T-helper 9 cell (primary cell): Measurements from ENCODE around the gene LGI4.
"Not testable (repeated sequence)": the region's sequence is repeated elsewhere in the genome, so short reads cannot be mapped to it uniquely, and the experiment has no call there.

ENCODE experiments used
- DNase-seq: peaks from one replicate; pipeline ENCODE4 v3.0.0-alpha.2; 2020

Gene LGI4

DNA sequence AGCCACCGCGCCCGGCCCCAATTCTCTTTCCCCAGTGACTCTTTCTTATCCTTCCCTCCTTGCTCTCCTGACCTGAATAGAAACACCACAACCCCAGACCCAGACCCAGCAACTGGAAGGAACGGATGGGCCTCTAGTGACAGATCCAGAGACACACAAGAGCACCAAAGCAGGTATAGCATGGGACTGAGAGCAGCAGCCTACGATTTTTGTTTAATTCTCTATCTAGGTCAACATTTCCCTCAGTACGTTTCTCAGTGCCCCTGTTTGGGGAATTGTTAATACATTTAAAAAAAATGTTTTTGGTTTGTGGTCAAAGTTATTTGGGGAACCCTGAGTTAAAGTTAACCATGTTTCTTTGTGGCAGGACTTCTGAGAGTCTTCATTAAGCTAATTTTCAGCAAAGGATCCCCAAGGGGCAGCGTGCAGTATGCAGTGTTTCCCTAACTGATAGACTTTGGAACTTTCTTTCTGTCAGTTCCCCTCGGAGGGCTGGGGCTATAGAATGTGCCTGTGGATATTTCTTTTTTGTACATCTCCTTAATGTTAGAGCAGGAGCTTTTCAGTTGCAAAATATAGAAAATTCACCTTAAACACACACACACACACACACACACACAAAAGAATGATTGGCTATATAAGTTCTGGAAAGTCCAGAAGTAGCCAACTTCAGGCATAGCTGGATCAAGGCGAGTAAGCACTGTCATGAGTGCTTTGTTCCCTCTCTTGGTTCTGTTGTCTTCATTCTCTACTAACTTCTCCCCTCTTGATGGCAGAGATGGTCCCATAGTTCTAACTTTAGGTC, 26.0 kb upstream of the LGI4 start:
- no peak for DNase-seq

DNA sequence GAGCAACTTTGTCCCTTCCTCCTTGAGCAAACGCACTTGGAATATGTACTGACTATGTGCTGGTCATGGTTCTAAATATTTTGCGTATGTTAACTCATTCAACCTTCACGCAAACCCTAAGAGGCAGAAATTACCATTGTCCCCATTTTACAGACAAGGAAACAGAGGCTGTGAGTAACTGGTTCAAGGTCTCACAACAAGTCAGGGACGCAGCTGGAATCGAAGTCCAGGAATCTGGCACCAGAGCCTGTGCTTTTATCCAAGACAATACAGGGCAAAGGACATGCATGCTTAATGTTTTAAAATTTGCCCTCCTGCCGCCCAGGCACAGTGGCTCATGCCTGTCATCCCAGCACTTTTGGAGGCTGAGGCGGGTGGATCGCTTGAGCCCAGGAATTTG, 24.7 kb upstream of the LGI4 start:
- DNase-seq = no peak

DNA sequence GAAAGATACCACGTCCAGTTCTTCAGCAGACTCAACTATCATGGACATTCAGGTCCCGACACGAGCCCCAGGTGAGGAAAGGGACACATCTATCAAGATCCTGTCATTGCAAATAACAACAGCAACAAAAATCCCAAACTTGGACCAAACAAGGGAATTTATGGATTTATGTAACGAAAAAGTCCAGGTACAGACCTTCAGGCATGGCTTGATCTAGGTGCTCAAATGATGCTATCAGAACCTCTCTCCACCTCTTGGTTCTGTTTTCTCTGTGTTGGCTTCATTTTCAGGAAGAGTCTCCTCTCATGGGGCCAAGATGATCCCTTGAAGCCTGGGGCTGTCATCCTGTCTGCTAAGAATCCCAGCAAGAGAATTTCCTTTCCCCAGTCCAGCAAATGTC, 22.6 kb upstream of the LGI4 start:
- no peak for DNase-seq

DNA sequence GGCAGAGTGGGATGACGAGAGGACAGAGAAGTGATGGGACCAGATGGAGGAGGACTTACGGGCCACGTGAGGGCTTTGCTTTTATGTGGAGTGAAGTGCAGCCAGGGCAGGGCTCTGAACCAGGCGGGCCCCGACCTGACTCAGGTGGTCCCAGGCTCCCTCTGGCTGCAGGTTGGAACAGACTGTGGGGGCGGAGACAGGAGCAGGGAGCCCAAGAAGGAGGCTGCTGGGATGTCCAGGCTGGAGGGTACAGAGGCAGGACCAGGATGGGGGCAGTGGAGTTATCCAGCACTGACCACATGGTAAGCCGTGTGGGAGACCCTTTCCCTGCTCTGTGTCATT, 21.8 kb upstream of the LGI4 start:
- no peak for DNase-seq

DNA sequence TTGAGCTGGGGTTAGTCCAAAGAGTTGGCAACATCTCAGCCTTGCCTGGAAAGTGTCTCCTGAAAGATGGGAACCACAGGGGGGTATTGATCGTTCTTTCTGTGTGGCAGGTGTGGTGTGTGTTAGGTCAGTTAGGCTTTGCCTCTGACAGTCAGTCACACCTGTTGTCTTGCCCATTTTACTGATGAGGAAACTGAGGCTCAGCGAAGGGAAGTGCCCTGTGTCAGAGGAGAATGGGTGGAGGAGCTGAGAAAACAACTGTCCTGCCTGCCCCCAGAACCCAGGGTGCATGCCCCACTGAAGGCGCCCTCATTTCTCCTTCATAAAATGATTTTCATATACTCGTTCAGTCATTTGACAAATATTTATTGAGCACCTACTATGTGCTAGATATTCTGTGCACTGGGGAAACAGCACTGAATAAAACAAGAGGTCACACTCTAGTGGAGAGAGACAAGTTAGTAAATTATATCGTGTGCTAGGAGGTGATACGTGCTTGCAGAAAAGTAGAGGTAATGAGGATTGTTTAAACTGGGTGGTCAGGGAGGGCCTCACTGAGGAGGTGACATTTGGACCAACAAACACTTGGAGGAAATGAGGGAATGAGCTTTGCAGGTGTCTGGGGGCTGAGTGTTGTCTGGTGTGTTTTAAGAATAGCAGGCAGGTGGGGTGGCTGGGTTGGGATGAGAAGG, 21.3 kb upstream of the LGI4 start:
- no peak for DNase-seq

DNA sequence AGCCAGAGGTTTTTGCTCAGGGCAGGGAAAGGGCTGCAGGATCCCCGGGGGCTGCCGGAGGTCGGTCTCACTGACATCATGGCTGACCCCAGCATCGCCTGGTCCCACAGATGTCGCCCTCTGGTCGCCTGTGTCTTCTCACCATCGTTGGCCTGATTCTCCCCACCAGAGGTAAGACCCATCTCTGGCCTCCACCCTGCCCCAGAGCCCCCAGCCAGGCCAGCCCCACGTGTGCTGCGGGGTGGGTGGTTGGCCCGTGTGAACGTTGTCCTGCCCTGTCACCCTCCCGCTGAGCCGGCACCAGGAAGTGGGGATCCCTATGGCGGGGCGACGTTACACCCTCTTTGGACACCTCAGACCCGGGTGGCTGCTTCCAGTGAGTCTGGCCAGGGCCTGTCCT, 20.6 kb upstream of the LGI4 start:
- no peak for DNase-seq

DNA sequence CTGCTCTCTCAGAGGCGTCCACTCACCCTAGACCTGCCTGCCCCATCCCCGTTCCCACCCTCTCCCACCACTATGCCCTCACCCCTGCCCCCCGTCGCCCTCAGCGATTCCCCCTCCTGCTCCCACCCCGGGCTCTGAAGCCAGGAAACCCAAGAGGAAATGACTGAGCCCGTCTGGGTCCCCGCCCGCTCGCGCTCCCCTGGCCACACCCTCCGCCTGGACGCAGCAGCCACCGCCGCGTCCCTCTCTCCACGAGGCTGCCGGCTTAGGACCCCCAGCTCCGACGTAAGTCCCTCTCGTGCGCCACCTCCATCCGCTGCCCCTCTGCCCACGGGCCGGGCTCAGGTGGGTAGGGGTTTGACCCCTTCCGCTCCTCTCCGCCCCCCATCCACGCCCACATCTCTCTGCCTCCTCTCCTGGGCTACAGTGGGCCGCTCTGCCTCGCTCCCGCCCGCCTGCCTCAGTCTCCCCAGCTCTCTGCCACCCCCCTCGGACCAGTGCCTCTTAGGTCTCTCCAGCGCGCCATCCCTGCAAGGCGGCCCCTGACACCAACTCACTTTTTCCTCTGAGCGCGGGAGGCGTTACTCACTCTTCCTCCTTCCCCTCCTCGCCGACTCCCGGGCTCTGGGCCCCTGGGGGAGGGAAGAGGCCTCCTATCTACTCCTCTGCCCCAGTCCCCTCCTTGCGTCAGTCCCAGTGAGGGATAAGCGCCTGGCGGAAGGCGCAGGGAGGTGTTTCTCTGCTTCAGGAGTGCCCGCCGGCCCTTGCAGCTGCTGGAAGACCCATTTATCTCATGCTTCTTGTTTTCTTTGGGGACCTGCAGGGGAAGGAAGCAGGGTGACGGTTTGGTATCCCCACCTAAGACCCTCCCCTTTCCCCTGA, 19.9 kb upstream of the LGI4 start, which contains the start of gene FXYD5:
Gene FXYD5 (plus strand): TSS at position 211 of the 882 bp plus-strand sequence. CDS start 816 bp downstream, outside the sequence.
- peak; percentile 63 for DNase-seq

DNA sequence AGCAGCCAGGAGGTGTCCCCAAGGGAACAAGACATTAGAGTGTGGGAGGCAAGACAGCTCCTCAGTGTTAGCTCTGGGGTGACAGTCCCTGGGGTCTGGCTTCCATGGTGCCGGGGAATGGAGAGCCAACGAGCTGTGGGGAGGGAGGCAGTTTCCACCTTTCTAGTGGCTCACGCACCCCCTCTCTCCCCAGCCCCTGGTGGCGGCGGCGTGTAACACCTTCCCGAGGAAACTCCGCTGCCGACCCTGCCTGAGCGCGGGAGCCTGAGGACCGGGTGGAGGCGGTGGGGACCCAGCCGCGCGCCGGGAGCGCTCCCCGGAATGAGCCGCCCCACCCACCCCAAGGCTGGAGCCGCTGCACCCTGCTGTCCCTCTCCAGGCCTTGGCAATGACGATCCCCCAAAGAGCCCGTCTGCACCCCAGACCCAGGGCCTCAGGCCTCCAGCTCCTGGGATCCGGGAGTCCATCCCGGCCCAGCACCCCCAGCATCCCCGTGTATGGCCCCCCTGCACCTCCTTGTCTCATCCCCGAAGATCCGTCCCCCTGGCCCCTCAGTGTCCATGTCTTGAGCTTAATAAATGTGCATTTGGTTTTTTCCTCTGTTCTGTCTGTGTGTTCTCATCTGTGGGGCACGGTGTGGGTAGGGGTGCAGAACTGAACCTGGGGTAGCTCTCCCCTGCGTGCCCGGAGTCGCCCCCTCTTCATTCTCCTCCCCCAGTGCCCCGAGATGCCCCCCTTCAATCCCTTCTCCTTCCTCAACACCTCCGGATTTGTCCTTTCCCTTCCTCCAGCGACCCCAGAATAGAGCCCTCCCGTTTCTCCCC, 19.1 kb upstream of the LGI4 start:
- peak; percentile 62 for DNase-seq

DNA sequence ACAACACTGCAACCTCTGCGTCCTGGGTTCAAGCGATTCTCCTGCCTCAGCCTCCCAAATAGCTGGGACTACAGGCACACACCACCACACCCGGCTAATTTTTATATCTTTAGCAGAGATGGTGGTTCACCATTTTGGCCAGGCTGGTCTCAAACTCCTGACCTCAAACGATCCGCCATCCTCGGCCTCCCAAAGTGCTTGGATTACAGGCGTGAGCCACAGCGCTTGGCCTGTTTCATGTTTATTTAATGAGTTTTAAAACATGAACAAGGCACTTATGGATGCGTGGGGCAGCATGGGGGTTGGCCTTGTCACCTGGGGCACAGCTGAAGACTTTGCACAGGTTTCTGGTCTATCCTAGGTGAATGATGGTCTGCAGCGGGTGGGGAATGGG, 18.3 kb upstream of the LGI4 start:
- DNase-seq = not testable (repeated sequence)

DNA sequence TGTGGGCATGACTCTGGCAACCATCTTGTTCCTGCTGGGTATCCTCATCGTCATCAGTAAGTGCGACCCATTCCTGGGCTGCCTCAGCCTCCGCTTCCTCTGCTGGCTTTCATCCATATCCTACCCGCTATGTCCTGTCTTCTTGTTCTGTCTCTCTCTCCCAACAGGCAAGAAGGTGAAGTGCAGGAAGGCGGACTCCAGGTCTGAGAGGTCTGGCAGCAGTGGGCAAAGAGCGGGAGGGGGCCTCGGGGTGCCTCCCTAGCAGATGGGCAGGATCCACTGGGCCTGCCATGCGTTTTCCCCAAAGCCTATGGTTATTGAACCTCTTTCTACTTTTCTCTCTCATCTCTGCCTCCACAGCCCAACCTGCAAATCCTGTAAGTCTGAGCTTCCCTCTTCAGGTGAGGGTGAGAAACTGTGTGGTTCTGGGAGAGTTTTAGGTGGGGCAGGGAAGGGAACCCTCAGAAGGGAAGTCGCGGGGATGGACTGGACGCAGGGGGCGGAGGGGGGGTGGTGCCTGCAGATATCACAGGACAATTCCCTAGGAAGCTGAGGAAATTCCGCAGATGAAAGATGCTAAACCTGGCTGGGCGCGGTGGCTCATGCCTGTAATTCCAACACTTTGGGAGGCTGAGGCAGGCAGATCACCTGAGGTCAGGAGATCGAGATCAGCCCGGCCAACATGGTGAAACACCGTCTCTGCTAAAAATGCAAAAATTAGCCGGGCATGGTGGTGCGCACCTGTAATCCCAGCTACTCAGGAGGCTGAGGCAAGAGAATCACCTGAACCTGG, 16.6 kb upstream of the LGI4 start:
- DNase-seq = no peak

DNA sequence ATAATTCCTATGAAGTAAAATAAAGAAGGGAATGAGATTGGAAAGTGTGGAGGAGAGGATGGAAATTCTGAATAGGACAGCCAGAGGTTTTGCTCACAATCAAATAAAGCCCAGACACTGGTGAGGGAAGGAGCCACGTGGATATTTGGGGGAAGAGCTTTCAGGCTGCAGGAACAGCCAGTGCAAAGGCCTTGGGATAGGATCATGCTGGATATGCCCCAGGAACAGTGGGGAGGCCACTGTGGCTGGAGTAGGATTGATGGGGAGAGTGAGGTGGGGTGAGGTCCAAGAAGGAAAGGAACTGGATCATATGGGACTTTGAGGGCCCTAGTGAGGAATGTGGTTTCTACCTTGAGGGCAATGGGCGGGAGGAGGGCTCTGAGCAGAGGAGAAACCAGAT, 15.6 kb upstream of the LGI4 start:
- DNase-seq = no peak

DNA sequence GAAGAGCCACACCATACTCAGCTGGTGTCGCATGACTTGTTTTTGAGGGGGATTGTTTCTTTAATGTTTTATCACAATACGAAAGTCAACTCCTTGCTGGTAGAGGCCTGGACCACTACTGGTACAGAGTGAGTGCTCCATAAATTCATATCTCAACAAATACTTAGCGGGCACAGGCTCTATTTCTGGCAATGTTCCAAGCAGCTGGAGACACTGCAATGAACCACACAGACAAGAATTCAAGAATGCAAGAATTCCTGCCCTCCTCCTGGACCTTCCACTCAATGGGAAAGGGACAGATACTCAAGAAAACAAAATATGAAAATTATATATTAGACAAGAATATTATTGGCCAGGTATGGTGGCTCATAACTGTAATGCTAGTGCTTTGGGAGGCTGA, 14.6 kb upstream of the LGI4 start:
- no peak for DNase-seq

DNA sequence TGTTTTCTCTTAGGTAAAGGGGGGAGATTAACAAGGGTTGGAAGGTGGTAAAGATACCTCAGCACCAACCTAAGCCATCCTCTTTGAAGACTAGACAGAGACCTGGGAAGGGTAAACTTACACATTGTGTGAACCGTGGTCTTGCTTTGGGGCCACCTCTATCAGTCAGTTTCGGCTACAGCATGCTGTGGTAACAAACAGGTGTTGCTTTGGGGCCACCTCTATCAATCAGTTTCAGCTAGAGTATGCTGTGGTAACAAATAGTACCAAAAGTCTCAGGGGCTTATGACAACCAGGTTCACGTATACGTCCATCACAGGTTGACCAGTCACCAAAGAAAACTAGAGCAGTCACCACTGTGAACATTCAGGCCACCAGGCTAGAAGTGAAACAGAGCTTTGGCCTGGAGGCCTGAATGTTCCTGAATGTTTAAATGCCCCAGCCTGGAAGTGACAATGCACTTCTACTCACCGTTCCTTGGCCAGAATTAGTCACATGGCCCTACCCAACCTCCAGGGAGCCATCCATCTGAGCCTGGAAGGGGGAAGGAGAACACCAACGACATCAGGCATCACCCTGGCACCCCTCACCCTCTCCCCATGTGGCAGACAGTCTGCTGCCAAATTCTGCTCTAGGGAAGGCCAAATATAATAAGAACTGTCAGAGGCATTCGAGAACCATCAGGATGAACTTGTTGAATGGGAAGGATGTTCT, 12.0 kb upstream of the LGI4 start:
- DNase-seq = no peak

DNA sequence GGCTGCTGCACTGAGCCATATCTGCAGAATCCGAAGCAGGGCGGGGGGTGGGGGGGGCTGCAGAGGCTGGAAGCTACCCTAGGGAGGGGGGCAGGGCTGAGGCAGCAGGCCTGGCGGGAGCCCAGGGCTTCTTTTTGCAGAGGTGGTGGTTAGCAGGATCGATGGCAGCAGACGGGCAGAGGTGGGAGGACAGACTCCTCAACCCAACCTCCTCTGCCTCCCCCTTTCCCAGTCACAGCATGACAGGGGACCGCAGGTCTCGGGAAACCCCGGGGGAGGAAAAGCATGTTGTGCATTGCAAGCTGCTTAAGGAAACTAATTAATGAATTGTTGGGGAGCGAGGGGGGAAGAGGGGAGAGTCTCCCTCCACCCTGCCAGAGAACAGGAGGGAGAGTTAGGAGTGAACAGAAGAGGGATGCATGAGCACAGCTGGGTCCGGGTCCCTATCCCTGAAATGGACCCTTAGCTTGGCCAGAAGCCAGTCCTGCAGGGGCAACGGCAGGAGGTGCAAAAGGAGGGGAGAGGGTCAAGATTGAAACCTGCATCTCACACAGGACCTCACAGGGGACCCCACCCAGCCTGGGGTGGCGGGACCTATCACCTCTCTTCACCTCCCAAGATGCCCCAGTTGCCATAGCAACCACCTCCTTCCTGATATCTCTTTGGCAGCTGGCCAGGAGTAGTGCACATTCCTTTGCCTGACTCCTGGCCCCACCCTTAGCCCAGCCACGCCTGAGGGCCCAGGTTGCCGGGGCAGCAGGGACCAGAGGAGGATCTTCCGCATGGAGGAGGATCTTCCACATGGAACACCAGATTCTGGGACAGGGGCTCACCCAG, 10.0 kb upstream of the LGI4 start:
- no peak for DNase-seq

DNA sequence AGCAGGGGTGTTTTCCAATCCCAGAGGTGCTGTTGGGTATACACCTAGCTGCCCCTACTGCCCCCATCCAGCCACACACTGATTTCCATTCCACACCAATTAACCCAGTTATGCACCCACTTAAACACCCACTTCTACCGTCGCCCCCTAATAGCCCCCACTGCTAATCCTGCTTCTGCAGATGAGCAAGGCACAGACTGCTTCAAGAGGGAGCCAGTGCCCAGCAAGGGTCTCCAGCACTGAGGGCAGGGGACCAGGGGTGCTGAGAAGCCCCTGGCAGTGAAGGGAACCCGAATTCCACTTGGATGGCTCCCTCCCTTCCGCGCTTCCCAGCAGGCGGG, 9.4 kb upstream of the LGI4 start:
- DNase-seq = no peak

DNA sequence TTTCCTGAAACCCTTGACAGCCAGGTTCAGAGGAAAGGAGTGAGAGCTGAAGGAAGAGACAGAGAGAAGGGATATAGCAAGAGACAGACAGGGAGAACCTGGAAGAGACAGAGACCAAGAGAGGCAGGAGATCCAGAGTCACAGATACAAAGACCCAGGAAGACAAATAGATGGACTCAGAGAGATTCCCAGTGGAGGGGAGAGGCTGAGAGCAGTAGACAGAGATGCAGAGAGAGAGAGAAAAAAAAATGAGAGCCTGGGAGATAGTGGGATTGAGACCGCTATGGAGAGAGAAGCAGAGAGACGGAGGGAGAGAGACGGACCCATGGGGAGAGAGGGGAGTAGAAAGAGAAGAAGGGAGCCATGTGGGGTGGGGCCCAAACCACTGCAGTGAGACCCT, 9.0 kb upstream of the LGI4 start:
- DNase-seq = no peak

DNA sequence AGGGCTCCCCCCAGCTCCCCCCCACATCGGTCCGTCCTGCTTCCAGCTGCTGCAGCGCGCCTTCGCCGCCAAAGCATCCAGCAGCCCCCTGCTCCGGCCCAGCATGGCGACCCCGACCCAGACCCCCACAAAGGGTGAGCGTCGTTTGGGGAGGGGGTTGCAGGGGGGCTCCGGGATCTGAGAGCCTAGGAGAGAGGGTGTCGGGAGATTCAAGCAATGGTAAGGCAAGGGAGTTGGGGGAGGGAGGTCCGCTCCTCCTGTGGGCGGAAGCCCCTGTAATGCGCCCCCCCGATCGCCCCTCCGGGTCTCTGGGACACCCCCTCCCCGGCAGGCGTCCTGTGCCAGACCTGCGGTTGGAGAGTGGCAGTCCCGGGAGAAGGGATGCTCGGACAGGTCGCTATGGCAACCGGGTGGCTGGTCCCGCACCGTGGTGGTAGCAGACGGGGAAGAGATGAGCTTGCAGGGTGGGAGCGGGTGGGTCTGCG, 8.4 kb upstream of the LGI4 start, which contains the start of gene FXYD7:
Gene FXYD7 (plus strand): TSS at position 25 of the 485 bp plus-strand sequence. CDS start 79 bp downstream, at position 104.
- DNase-seq = no peak

DNA sequence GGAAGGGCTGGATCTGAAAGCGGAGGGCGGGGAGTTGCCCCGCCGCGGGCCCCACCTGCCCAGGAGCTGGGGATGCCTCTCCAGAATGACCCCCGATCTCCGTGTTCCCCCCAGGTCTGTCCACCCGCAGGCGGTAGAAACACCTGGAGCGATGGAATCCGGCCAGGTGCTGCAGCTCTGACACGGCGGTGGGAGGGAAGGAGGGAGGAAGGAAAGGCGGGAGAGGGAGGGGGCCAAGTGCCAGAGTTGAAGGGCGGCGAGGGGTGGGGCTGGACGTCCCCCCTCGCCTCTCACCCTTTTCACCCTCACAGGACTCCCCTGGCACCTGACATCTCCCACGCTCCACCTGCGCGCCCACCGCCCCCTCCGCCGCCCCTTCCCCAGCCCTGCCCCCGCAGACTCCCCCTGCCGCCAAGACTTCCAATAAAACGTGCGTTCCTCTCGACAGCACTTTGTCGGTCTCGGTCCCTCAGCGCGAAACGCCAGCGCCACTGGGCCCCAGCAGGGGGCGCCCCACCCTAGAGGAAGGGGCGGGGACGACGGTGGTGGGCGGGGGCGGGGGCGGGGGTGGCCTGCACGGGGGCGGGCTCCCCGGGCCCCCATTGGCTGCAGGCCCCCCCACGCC, 7.9 kb upstream of the LGI4 start:
- peak; percentile 74 for DNase-seq

DNA sequence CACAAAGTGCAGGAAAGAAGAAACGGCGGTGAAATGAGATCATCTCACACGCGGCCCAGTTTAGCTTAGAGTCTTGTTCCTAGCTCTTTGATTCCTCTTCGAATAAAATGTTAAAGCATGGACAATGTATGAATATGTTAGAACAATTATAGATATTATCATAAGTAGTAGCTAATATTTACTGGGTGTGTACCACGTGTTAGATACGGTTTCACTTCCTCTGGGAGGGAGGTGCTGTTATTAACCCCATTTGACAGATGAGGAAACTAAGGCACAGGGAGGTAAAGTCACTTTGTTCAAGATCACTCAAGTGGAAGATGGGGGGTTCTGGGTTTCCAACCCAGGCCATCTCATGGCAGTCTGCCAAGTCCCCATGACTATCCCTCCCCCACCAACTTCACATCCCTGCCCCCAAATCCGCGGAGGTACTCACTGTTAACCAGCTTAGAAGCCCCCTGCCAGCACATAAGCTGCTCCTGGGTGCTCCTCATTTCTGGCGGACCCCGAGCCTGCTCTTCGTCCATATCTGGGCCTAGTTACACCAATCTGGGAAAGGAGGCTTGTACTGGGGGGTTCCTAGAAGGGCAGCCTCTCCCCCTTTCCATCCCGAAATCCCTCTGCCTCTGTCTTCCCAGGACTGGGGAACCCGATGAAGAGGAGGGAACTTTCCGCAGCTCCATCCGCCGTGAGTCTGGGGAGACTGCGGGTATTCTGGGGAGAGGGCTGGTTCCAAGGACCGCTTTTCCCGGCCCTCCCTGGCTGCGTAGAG, 7.2 kb upstream of the LGI4 start:
- DNase-seq = no peak
